CD4-positive, alpha-beta memory T cell (primary cell): ENCODE data around the gene DNAH14. TPM values are rescaled to one million over a fixed set of nuclear protein-coding genes. Genes with fewer than 3 reads are reported as not detected.

Source experiments
- CTCF ChIA-PET: fragments of 350-600 bp; sonication (Branson Sonifier 250); formaldehyde crosslinking; loops from one replicate; lab custom pipeline; 2021; ENCODE audit warnings: inconsistent platforms; ENCODE audit not compliant: partially characterized antibody; lab: Charles Lee
- POLR2A ChIA-PET: fragments of 350-600 bp; sonication (Branson Sonifier 250); formaldehyde crosslinking; loops from one replicate; lab custom pipeline; 2021; ENCODE audit not compliant: partially characterized antibody; lab: Charles Lee
- DNase-seq, 5 donors: peaks; one replicate each; pipeline versions ENCODE4 v3.0.0 to v3.0.0-alpha.2; 2020 to 2022; ENCODE audit warnings: mixed read lengths in 1 of 5
- H3K27ac ChIP-seq: one replicate; pipeline ENCODE4 v1.7.0; 2013; ENCODE audit warnings: low read depth, low read length
- H3K27me3 ChIP-seq: 2 replicates; pipeline ENCODE4 v1.7.0; 2013; ENCODE audit warnings: mild to moderate bottlenecking, low read length, moderate library complexity; ENCODE audit not compliant: insufficient read depth
- H3K36me3 ChIP-seq: 2 replicates; pipeline ENCODE4 v1.7.0; 2013; ENCODE audit warnings: mild to moderate bottlenecking, low read length, moderate library complexity; ENCODE audit not compliant: insufficient read depth
- H3K4me1 ChIP-seq: 2 replicates; pipeline ENCODE4 v1.7.0; 2013; ENCODE audit warnings: mild to moderate bottlenecking, low read length, moderate library complexity; ENCODE audit not compliant: insufficient read depth
- H3K4me3 ChIP-seq, 2 donors: one replicate each; pipeline ENCODE4 v1.7.0; 2013; ENCODE audit warnings: low read length in 2 of 2, mild to moderate bottlenecking in 1 of 2
- H3K9me3 ChIP-seq, 2 donors: one replicate each; pipeline ENCODE4 v1.7.0; 2013; ENCODE audit warnings: low read length in 2 of 2, control low read depth in 1 of 2; ENCODE audit not compliant: control insufficient read depth in 1 of 2
- H3K27ac Mint-ChIP-seq, 7 donors: one replicate each; pipeline ENCODE4 v1.8.0; 2020 to 2021; ENCODE audit warnings: mixed read lengths in 7 of 7, mild to moderate bottlenecking in 6 of 7, inconsistent platforms in 3 of 7, moderate library complexity in 3 of 7
- H3K27me3 Mint-ChIP-seq, 2 donors: one replicate each; pipeline ENCODE4 v1.8.0; 2020 to 2021; ENCODE audit warnings: mixed read lengths in 2 of 2
- H3K36me3 Mint-ChIP-seq, 2 donors: one replicate each; pipeline ENCODE4 v1.8.0; 2020 to 2021; ENCODE audit warnings: mixed read lengths in 2 of 2, inconsistent platforms in 1 of 2, mild to moderate bottlenecking in 1 of 2
- H3K4me1 Mint-ChIP-seq, 4 donors: one replicate each; pipeline ENCODE4 v1.8.0; 2020 to 2021; ENCODE audit warnings: mixed read lengths in 4 of 4, mild to moderate bottlenecking in 1 of 4
- H3K4me3 Mint-ChIP-seq, 8 donors: one replicate each; pipeline ENCODE4 v1.8.0; 2020 to 2021; ENCODE audit warnings: mixed read lengths in 8 of 8, mild to moderate bottlenecking in 7 of 8, moderate library complexity in 6 of 8, inconsistent platforms in 3 of 8
- H3K9me3 Mint-ChIP-seq, 8 donors: one replicate each; pipeline ENCODE4 v1.8.0; 2020 to 2021; ENCODE audit warnings: mixed read lengths in 8 of 8, mild to moderate bottlenecking in 5 of 8, inconsistent platforms in 3 of 8, moderate library complexity in 1 of 8
- intact Hi-C: fragments of 100-400 bp; cut with micrococcal nuclease; formaldehyde crosslinking; loops from one replicate; pipeline ENCODE4 v1.15.1; 2023
- polyA plus RNA-seq, 2 donors: library from polyadenylated mRNA; unstranded; fragments of 300-500 nt; fragmentation: Illumina TruSeq; gene quantifications; one replicate each; pipeline ENCODE4 v1.2.3, GENCODE V29; 2021
- total RNA-seq, 2 experiments: library from RNA; stranded (reverse); gene quantifications; one replicate each; pipeline ENCODE4 v1.2.3, GENCODE V29; 2021

DNAH14 gene
- total and polyA plus RNA-seq, 4 experiments from 2014 or later = 0.06 TPM; not detected in 3

DNA sequence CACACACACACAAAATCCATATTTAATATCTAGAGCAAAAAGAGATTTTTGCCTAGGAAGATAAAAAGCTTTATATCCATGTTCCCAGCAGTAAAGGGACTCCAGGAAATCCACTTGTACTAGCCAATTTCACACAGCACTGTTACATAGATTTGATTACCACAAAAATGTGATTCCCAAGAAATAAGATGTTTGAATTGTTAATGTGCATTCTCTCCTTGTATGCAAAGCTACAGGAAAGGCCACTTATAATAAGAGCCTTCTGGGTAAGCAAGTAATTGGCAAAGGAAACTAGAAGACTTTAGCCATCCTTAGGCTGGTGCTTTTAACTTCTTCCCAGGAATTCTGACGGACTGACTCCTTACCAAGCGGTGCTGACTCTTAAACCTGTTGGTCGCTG lies 409.1 kb downstream of the DNAH14 start:
- H3K4me3 Mint-ChIP-seq = no peak overlapping the region
- H3K4me1 Mint-ChIP-seq = no peaks in the 10 kb centered on the region
- no peak overlapping the region for H3K27ac Mint-ChIP-seq
- H3K9me3 Mint-ChIP-seq = no peaks in the 10 kb centered on the region
- intact Hi-C loops = no loop called here
- H3K36me3 Mint-ChIP-seq = no peaks in the 10 kb centered on the region
- no peak overlapping the region for H3K27ac ChIP-seq
- no peaks in the 10 kb centered on the region for H3K4me1 ChIP-seq
- H3K9me3 ChIP-seq = no peaks in the 10 kb centered on the region
- DNase-seq = no peak
- no peaks in the 10 kb centered on the region for H3K36me3 ChIP-seq
- ChIA-PET POLR2A (no interaction called here), CTCF (no interaction called here)
- H3K27me3 Mint-ChIP-seq = peaks cover 10 to 12% of the 10 kb centered on the region in 2 donors
- H3K4me3 ChIP-seq = no peak overlapping the region
- peaks cover 4% of the 10 kb centered on the region for H3K27me3 ChIP-seq

GRCh38 chr1:225341642-225342041 lies 412.2 kb downstream of the DNAH14 start:
- POLR2A ChIA-PET = no interaction called here
- Histone ChIP-seq H3K4me1 (no peaks in the 10 kb centered on the region), H3K27ac (no peak overlapping the region), H3K36me3 (no peaks in the 10 kb centered on the region), H3K27me3 (peaks cover 4% of the 10 kb centered on the region), H3K4me3 (no peak overlapping the region), H3K9me3 (no peaks in the 10 kb centered on the region)
- Mint-ChIP-seq H3K27ac (no peak overlapping the region), H3K27me3 (peaks cover 16 to 28% of the 10 kb centered on the region in 2 donors), H3K36me3 (no peaks in the 10 kb centered on the region), H3K4me3 (no peak overlapping the region), H3K4me1 (no peaks in the 10 kb centered on the region), H3K9me3 (peaks cover 0 to 1% (median 0%) of the 10 kb centered on the region in 8 donors)
- no peak for DNase-seq
- intact Hi-C loops = no loop called here
- CTCF ChIA-PET = interaction anchor here (1.0 kb wide), 1 partner anchor 21 kb away, joined by 3 read pairs; no protein-coding TSS in a partner anchor

GRCh38 chr1:225342695-225343094 lies 413.2 kb downstream of the DNAH14 start:
- H3K27me3 Mint-ChIP-seq = peaks cover 19 to 33% of the 10 kb centered on the region in 2 donors
- H3K36me3 ChIP-seq = no peaks in the 10 kb centered on the region
- H3K9me3 ChIP-seq = no peaks in the 10 kb centered on the region
- no peak overlapping the region for H3K4me3 Mint-ChIP-seq
- H3K27ac Mint-ChIP-seq = peak overlapping the region in 1 of 7 donors; percentile 32
- intact Hi-C loops = no loop called here
- no peak overlapping the region for H3K4me3 ChIP-seq
- ChIA-PET POLR2A (no interaction called here), CTCF (no interaction called here)
- H3K27me3 ChIP-seq = peaks cover 4% of the 10 kb centered on the region
- H3K4me1 Mint-ChIP-seq = no peaks in the 10 kb centered on the region
- H3K4me1 ChIP-seq = no peaks in the 10 kb centered on the region
- no peak overlapping the region for H3K27ac ChIP-seq
- H3K9me3 Mint-ChIP-seq = peaks cover 0 to 8% (median 5%) of the 10 kb centered on the region in 8 donors
- peaks cover 0 to 4% of the 10 kb centered on the region in 2 donors for H3K36me3 Mint-ChIP-seq
- DNase-seq = no peak

GRCh38 chr1:225343618-225344017 lies 414.1 kb downstream of the DNAH14 start:
- peaks cover 0 to 4% of the 10 kb centered on the region in 2 donors for H3K36me3 Mint-ChIP-seq
- peak in 4 of 5 donors; percentile 2 to 23 (median 10) for DNase-seq
- Histone ChIP-seq H3K27ac (no peak overlapping the region), H3K4me1 (no peaks in the 10 kb centered on the region), H3K4me3 (no peak overlapping the region), H3K9me3 (no peaks in the 10 kb centered on the region), H3K27me3 (peaks cover 4% of the 10 kb centered on the region), H3K36me3 (no peaks in the 10 kb centered on the region)
- CTCF ChIA-PET = no interaction called here
- H3K27me3 Mint-ChIP-seq = peaks cover 22 to 38% of the 10 kb centered on the region in 2 donors
- no peak overlapping the region for H3K27ac Mint-ChIP-seq
- intact Hi-C loops = no loop called here
- POLR2A ChIA-PET = no interaction called here
- no peaks in the 10 kb centered on the region for H3K4me1 Mint-ChIP-seq
- H3K9me3 Mint-ChIP-seq = peaks cover 0 to 17% (median 14%) of the 10 kb centered on the region in 8 donors
- no peak overlapping the region for H3K4me3 Mint-ChIP-seq

- no peak overlapping the region for H3K4me3 Mint-ChIP-seq
- no peaks in the 10 kb centered on the region for H3K4me1 Mint-ChIP-seq
- Histone ChIP-seq H3K27me3 (peaks cover 4% of the 10 kb centered on the region), H3K36me3 (no peaks in the 10 kb centered on the region), H3K4me1 (no peaks in the 10 kb centered on the region), H3K9me3 (no peaks in the 10 kb centered on the region), H3K27ac (no peak overlapping the region), H3K4me3 (no peak overlapping the region)
- CTCF ChIA-PET = no interaction called here
- peaks cover 0 to 17% (median 14%) of the 10 kb centered on the region in 8 donors for H3K9me3 Mint-ChIP-seq
- DNase-seq = no peak
- H3K27ac Mint-ChIP-seq = no peak overlapping the region
- peaks cover 0 to 4% of the 10 kb centered on the region in 2 donors for H3K36me3 Mint-ChIP-seq
- intact Hi-C loops = no loop called here
- POLR2A ChIA-PET = no interaction called here
- peaks cover 16 to 37% of the 10 kb centered on the region in 2 donors for H3K27me3 Mint-ChIP-seq
Measured at GRCh38 chr1:225347123-225347683, 417.7 kb downstream of the DNAH14 start.

DNA sequence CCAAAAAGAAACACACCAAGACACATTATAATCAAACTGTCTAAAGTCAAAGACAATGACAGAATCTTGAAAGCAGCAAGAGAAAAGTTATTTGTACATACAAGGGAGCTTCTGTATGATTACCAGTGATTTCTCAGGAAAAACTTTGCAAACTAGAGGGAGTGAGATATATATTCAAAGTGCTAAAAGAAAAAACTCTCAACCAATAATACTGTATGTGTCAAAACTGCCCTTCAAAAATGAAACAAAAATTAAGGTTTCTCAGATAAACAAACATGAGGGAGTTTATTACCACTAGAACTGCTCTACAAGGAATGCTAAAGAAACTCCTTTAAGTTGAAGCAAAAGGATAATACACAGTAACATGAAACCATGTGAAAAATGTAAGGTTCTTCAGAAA lies 418.9 kb downstream of the DNAH14 start:
- Mint-ChIP-seq H3K9me3 (peaks cover 0 to 17% (median 14%) of the 10 kb centered on the region in 8 donors), H3K27me3 (peaks cover 16 to 35% of the 10 kb centered on the region in 2 donors), H3K27ac (no peak overlapping the region), H3K36me3 (peaks cover 0 to 4% of the 10 kb centered on the region in 2 donors), H3K4me3 (no peak overlapping the region), H3K4me1 (no peaks in the 10 kb centered on the region)
- DNase-seq = no peak
- Histone ChIP-seq H3K36me3 (no peaks in the 10 kb centered on the region), H3K4me1 (no peaks in the 10 kb centered on the region), H3K4me3 (no peak overlapping the region), H3K27ac (no peak overlapping the region), H3K27me3 (no peaks in the 10 kb centered on the region), H3K9me3 (no peaks in the 10 kb centered on the region)
- POLR2A ChIA-PET = no interaction called here
- CTCF ChIA-PET = no interaction called here
- intact Hi-C loops = no loop called here

- CTCF ChIA-PET = no interaction called here
- H3K27me3 ChIP-seq = no peaks in the 10 kb centered on the region
- peaks cover 13 to 27% of the 10 kb centered on the region in 2 donors for H3K27me3 Mint-ChIP-seq
- no peaks in the 10 kb centered on the region for H3K4me1 ChIP-seq
- H3K4me3 ChIP-seq = no peak overlapping the region
- H3K9me3 ChIP-seq = no peaks in the 10 kb centered on the region
- peaks cover 0 to 17% (median 14%) of the 10 kb centered on the region in 8 donors for H3K9me3 Mint-ChIP-seq
- no peaks in the 10 kb centered on the region for H3K36me3 ChIP-seq
- H3K36me3 Mint-ChIP-seq = peaks cover 0 to 4% of the 10 kb centered on the region in 2 donors
- H3K27ac Mint-ChIP-seq = no peak overlapping the region
- H3K27ac ChIP-seq = no peak overlapping the region
- intact Hi-C loops = no loop called here
- H3K4me1 Mint-ChIP-seq = no peaks in the 10 kb centered on the region
- POLR2A ChIA-PET = no interaction called here
- DNase-seq = no peak
- no peak overlapping the region for H3K4me3 Mint-ChIP-seq
Measured at GRCh38 chr1:225349826-225350225, 420.4 kb downstream of the DNAH14 start.
